ENCODE results near the gene RBM6.
A peak's percentile ranks its signal among the peaks of the same experiment; 100 is the strongest.
"Not testable (repeated sequence)": the region's sequence is repeated elsewhere in the genome, so short reads cannot be mapped to it uniquely, and the experiment has no call there.

The RBM6 gene

GRCh38 chr3:50001511-50001910, 61.6 kb downstream of the RBM6 start:
- H3K36me3 Mint-ChIP-seq, result peaks cover 13% of the 10 kb centered on the region
- no peak overlapping the region for H3K4me3 Mint-ChIP-seq
- no peak overlapping the region for H3K27ac Mint-ChIP-seq
- H3K9me3 Mint-ChIP-seq, result no peaks in the 10 kb centered on the region
- no peaks in the 10 kb centered on the region for H3K27me3 Mint-ChIP-seq
- H3K4me1 Mint-ChIP-seq, result peaks cover 10% of the 10 kb centered on the region

- Mint-ChIP-seq H3K27me3 (no peaks in the 10 kb centered on the region), H3K9me3 (no peaks in the 10 kb centered on the region), H3K36me3 (peaks cover 13% of the 10 kb centered on the region), H3K4me3 (no peak overlapping the region), H3K27ac (no peak overlapping the region), H3K4me1 (peaks cover 3% of the 10 kb centered on the region)
These were observed 63.3 kb downstream of the RBM6 start for GRCh38 chr3:50003216-50003615.

GRCh38 chr3:50003824-50004223, 63.9 kb downstream of the RBM6 start:
- no peaks in the 10 kb centered on the region for H3K27me3 Mint-ChIP-seq
- H3K9me3 Mint-ChIP-seq, result no peaks in the 10 kb centered on the region
- H3K4me3 Mint-ChIP-seq, result no peak overlapping the region
- H3K4me1 Mint-ChIP-seq, result peaks cover 3% of the 10 kb centered on the region
- peaks cover 15% of the 10 kb centered on the region for H3K36me3 Mint-ChIP-seq
- no peak overlapping the region for H3K27ac Mint-ChIP-seq

- Mint-ChIP-seq H3K36me3 (peaks cover 7% of the 10 kb centered on the region), H3K27ac (peak overlapping the region; percentile 41)
These were observed 69.0 kb downstream of the RBM6 start for GRCh38 chr3:50008931-50009330.

GRCh38 chr3:50010959-50011358, 71.0 kb downstream of the RBM6 start:
- Mint-ChIP-seq H3K27ac (no peak overlapping the region), H3K9me3 (no peaks in the 10 kb centered on the region), H3K36me3 (peaks cover 9% of the 10 kb centered on the region)

More at GRCh38 chr3:50008931-50009330, 69.0 kb downstream of the RBM6 start:
- Mint-ChIP-seq H3K27me3 (no peaks in the 10 kb centered on the region), H3K4me3 (no peak overlapping the region), H3K4me1 (no peaks in the 10 kb centered on the region), H3K9me3 (no peaks in the 10 kb centered on the region)

GRCh38 chr3:50015918-50016317, 76.0 kb downstream of the RBM6 start:
- peaks cover 25% of the 10 kb centered on the region for H3K36me3 Mint-ChIP-seq
- H3K4me1 Mint-ChIP-seq, result peaks cover 10% of the 10 kb centered on the region
- H3K27ac Mint-ChIP-seq, result peak overlapping the region; percentile 84
- no peaks in the 10 kb centered on the region for H3K27me3 Mint-ChIP-seq
- no peaks in the 10 kb centered on the region for H3K9me3 Mint-ChIP-seq
- H3K4me3 Mint-ChIP-seq, result no peak overlapping the region

More at GRCh38 chr3:50010959-50011358, 71.0 kb downstream of the RBM6 start:
- no peaks in the 10 kb centered on the region for H3K27me3 Mint-ChIP-seq
- no peak overlapping the region for H3K4me3 Mint-ChIP-seq
- peaks cover 3% of the 10 kb centered on the region for H3K4me1 Mint-ChIP-seq

- Mint-ChIP-seq H3K36me3 (peaks cover 23% of the 10 kb centered on the region), H3K9me3 (no peaks in the 10 kb centered on the region), H3K4me1 (peaks cover 8% of the 10 kb centered on the region), H3K27me3 (no peaks in the 10 kb centered on the region), H3K27ac (no peak overlapping the region), H3K4me3 (no peak overlapping the region)
These were observed 88.4 kb downstream of the RBM6 start for GRCh38 chr3:50028346-50028745.

GRCh38 chr3:50031201-50031600, 91.3 kb downstream of the RBM6 start:
- peaks cover 20% of the 10 kb centered on the region for H3K36me3 Mint-ChIP-seq
- H3K27ac Mint-ChIP-seq, H3K9me3 Mint-ChIP-seq, H3K27me3 Mint-ChIP-seq, H3K4me3 Mint-ChIP-seq, H3K4me1 Mint-ChIP-seq: not testable (repeated sequence)

- peaks cover 3% of the 10 kb centered on the region for H3K36me3 Mint-ChIP-seq
- H3K4me1 Mint-ChIP-seq, result peaks cover 11% of the 10 kb centered on the region
- no peaks in the 10 kb centered on the region for H3K9me3 Mint-ChIP-seq
- no peak overlapping the region for H3K4me3 Mint-ChIP-seq
- H3K27me3 Mint-ChIP-seq, result no peaks in the 10 kb centered on the region
- H3K27ac Mint-ChIP-seq, result no peak overlapping the region
These were observed 105.0 kb downstream of the RBM6 start for GRCh38 chr3:50044976-50045375.

GRCh38 chr3:50047426-50047825, 107.5 kb downstream of the RBM6 start:
- Mint-ChIP-seq H3K36me3 (peaks cover 7% of the 10 kb centered on the region), H3K27me3 (no peaks in the 10 kb centered on the region), H3K9me3 (no peaks in the 10 kb centered on the region), H3K27ac (no peak overlapping the region), H3K4me3 (no peak overlapping the region), H3K4me1 (peaks cover 6% of the 10 kb centered on the region)

GRCh38 chr3:50050361-50050760, 110.4 kb downstream of the RBM6 start:
- Mint-ChIP-seq H3K36me3 (peaks cover 9% of the 10 kb centered on the region), H3K4me3 (no peak overlapping the region), H3K27ac (peak overlapping the region; percentile 59), H3K27me3 (no peaks in the 10 kb centered on the region), H3K4me1 (peaks cover 6% of the 10 kb centered on the region), H3K9me3 (no peaks in the 10 kb centered on the region)

GRCh38 chr3:50057756-50058155, 117.8 kb downstream of the RBM6 start:
- Mint-ChIP-seq H3K36me3 (peaks cover 17% of the 10 kb centered on the region), H3K27ac (no peak overlapping the region), H3K4me1 (no peaks in the 10 kb centered on the region), H3K27me3 (no peaks in the 10 kb centered on the region), H3K9me3 (no peaks in the 10 kb centered on the region), H3K4me3 (no peak overlapping the region)

GRCh38 chr3:50068134-50068533, 128.2 kb downstream of the RBM6 start:
- H3K4me3 Mint-ChIP-seq, result no peak overlapping the region
- H3K4me1 Mint-ChIP-seq, result no peaks in the 10 kb centered on the region
- no peak overlapping the region for H3K27ac Mint-ChIP-seq
- no peaks in the 10 kb centered on the region for H3K9me3 Mint-ChIP-seq
- H3K27me3 Mint-ChIP-seq, result no peaks in the 10 kb centered on the region
- peaks cover 23% of the 10 kb centered on the region for H3K36me3 Mint-ChIP-seq

- peak overlapping the region; percentile 51 for H3K27ac Mint-ChIP-seq
These were observed 138.1 kb downstream of the RBM6 start for GRCh38 chr3:50078091-50078490.

GRCh38 chr3:50078622-50079021, 138.7 kb downstream of the RBM6 start:
- no peaks in the 10 kb centered on the region for H3K27me3 Mint-ChIP-seq
- H3K4me1 Mint-ChIP-seq, result peaks cover 14% of the 10 kb centered on the region
- H3K4me3 Mint-ChIP-seq, result no peak overlapping the region
- H3K27ac Mint-ChIP-seq, result peak overlapping the region; percentile 12
- peaks cover 8% of the 10 kb centered on the region for H3K36me3 Mint-ChIP-seq
- H3K9me3 Mint-ChIP-seq, result no peaks in the 10 kb centered on the region

More at GRCh38 chr3:50078091-50078490, 138.1 kb downstream of the RBM6 start:
- peaks cover 10% of the 10 kb centered on the region for H3K4me1 Mint-ChIP-seq
- H3K27me3 Mint-ChIP-seq, result no peaks in the 10 kb centered on the region
- H3K4me3 Mint-ChIP-seq, result no peak overlapping the region
- peaks cover 8% of the 10 kb centered on the region for H3K36me3 Mint-ChIP-seq
- H3K9me3 Mint-ChIP-seq, result no peaks in the 10 kb centered on the region

GRCh38 chr3:50084951-50085350, 145.0 kb downstream of the RBM6 start:
- H3K4me1 Mint-ChIP-seq, result peaks cover 20% of the 10 kb centered on the region
- H3K4me3 Mint-ChIP-seq, H3K27me3 Mint-ChIP-seq, H3K9me3 Mint-ChIP-seq, H3K27ac Mint-ChIP-seq, H3K36me3 Mint-ChIP-seq: not testable (repeated sequence)

Measured in activated naive CD4-positive, alpha-beta T cell treated with anti-CD3 and anti-CD28 coated beads, Interleukin-2, amount 50 U/mL, for 24 hours (primary cell).